HepG2 (cell line): ENCODE results near the gene ZCCHC10. TPM values are rescaled to one million over a fixed set of nuclear protein-coding genes. Genes with fewer than 3 reads are reported as not detected.

ENCODE experiments used
- ATAC-seq: fragments of 200-7000 bp; cut with Tn5 transposase; 3 replicates; pipeline ENCODE4 v1.9.1; 2020; ENCODE audit warnings: mild to moderate bottlenecking, moderate library complexity
- BruUV-seq: library from RNA; stranded (reverse); fragments of 400-500 nt; replicated peaks from 2 replicates; lab custom pipeline; 2021; lab: Mats Ljungman, UMichigan
- CTCF ChIA-PET: fragments of 300-600 bp; formaldehyde crosslinking; extraction: SDS; loops from one replicate; lab custom pipeline; 2021; ENCODE audit warnings: low total read pairs, inconsistent platforms, low intra/inter-chr PET ratio; lab: Yijun Ruan, JAX
- POLR2A ChIA-PET: fragments of 350-600 bp; sonication (Branson Sonifier 250); formaldehyde crosslinking; loops from one replicate; lab custom pipeline; 2020; ENCODE audit warnings: antibody characterized with exemption, inconsistent platforms; lab: Yijun Ruan, JAX
- DNase-seq: peaks from one replicate; pipeline ENCODE4 v3.0.0-alpha.2; 2015; ENCODE audit warnings: low spot score
- FAIRE-seq: peaks from 3 replicates; lab custom pipeline; 2011; peaks lifted over from hg19 to GRCh38; lab: Jason Lieb, UNC
- H2AFZ ChIP-seq: one replicate; pipeline ENCODE4 v1.6.1; 2011; ENCODE audit warnings: low read length, inconsistent platforms
- H3K27ac ChIP-seq: fragments of 300-600 bp; 3 replicates; pipeline ENCODE4 v1.8.0; 2011; ENCODE audit warnings: mixed run types, mild to moderate bottlenecking, mixed read lengths, low read length, inconsistent platforms; ENCODE audit not compliant: insufficient read depth; ENCODE audit errors: extremely low read length
- H3K27me3 ChIP-seq, 2 experiments: fragments of 200-600 bp in 1 of 2; 2 replicates in 1 of 2; 3 replicates in 1 of 2; pipeline versions ENCODE4 v1.6.0 to v1.8.0; 2011; ENCODE audit warnings: low read length in 2 of 2, mild to moderate bottlenecking in 2 of 2, moderate library complexity in 2 of 2, inconsistent platforms in 1 of 2; ENCODE audit not compliant: insufficient read depth in 2 of 2, control insufficient read depth in 1 of 2
- H3K36me3 ChIP-seq, 2 experiments: fragments of 200-600 bp in 1 of 2; replicated peaks in 1 of 2; 2 replicates in 1 of 2; 3 replicates in 1 of 2; pipeline versions ENCODE4 v1.5.1 to v1.8.0; 2011; ENCODE audit warnings: low read length in 2 of 2, inconsistent platforms in 1 of 2; ENCODE audit not compliant: insufficient read depth in 2 of 2, control insufficient read depth in 1 of 2
- H3K4me1 ChIP-seq: 2 replicates; pipeline ENCODE4 v1.5.1; 2012; ENCODE audit warnings: low read length, inconsistent platforms; ENCODE audit not compliant: insufficient read depth
- H3K4me2 ChIP-seq: 2 replicates; pipeline ENCODE4 v1.6.0; 2011; ENCODE audit warnings: low read depth, low read length, inconsistent platforms
- H3K4me3 ChIP-seq, 3 experiments: fragments of 200-600 bp in 1 of 3; sonication (generic), shearing (Covaris generic) in 1 of 3; replicated peaks in 1 of 3; 2 replicates each; pipeline ENCODE4 v1.5.1; 2011 to 2016; ENCODE audit warnings: low read length in 3 of 3, inconsistent platforms in 2 of 3, low read depth in 2 of 3, mild to moderate bottlenecking in 2 of 3, control low read depth in 1 of 3, mixed read lengths in 1 of 3; ENCODE audit not compliant: insufficient read depth in 1 of 3
- H3K79me2 ChIP-seq: one replicate; pipeline ENCODE4 v1.6.1; 2011; ENCODE audit warnings: low read length, inconsistent platforms; ENCODE audit not compliant: insufficient read depth
- H3K9ac ChIP-seq: 2 replicates; pipeline ENCODE4 v1.6.0; 2011; ENCODE audit warnings: mild to moderate bottlenecking, low read depth, low read length, inconsistent platforms; ENCODE audit not compliant: insufficient read depth
- H3K9me3 ChIP-seq: 2 replicates; pipeline ENCODE4 v1.5.1; 2012; ENCODE audit warnings: mild to moderate bottlenecking, low read length
- H4K20me1 ChIP-seq: 2 replicates; pipeline ENCODE4 v1.6.0; 2011; ENCODE audit warnings: inconsistent platforms, mild to moderate bottlenecking, low read length, moderate library complexity; ENCODE audit not compliant: insufficient read depth
- EZH2 ChIP-seq: conservative IDR thresholded peaks from 2 replicates; pipeline ENCODE4 v1.6.1; 2012; ENCODE audit warnings: mild to moderate bottlenecking, low read depth, low read length, moderate library complexity
- FOXA1 ChIP-seq, 2 experiments: fragments of 450-650 bp in 1 of 2; sonication (generic) in 1 of 2; formaldehyde crosslinking in 1 of 2; IDR thresholded peaks; 2 replicates each; pipeline versions ENCODE4 v1.4.0 to v1.6.1; 2016 to 2020; ENCODE audit warnings: missing genetic modification reagents in 1 of 2
- JDP2 ChIP-seq: sonication (generic); formaldehyde crosslinking; IDR thresholded peaks from 2 replicates; pipeline ENCODE4 v1.8.1; 2022; ENCODE audit warnings: missing genetic modification reagents, borderline replicate concordance
- NFIB ChIP-seq: sonication (generic); formaldehyde crosslinking; IDR thresholded peaks from 2 replicates; pipeline ENCODE4 v1.9.0; 2021; ENCODE audit warnings: missing genetic modification reagents, mild to moderate bottlenecking, borderline replicate concordance
- NKX3-1 ChIP-seq: sonication (generic); formaldehyde crosslinking; IDR thresholded peaks from 2 replicates; pipeline ENCODE4 v1.5.0; 2020; ENCODE audit warnings: missing genetic modification reagents
- POGK ChIP-seq: sonication (generic); formaldehyde crosslinking; conservative IDR thresholded peaks from 2 replicates; pipeline ENCODE4 v1.8.0; 2022; ENCODE audit warnings: mild to moderate bottlenecking, moderate library complexity, missing genetic modification reagents
- SETDB1 ChIP-seq: sonication (generic); formaldehyde crosslinking; IDR thresholded peaks from 2 replicates; pipeline ENCODE4 v1.5.1; 2020; ENCODE audit warnings: missing genetic modification reagents, mild to moderate bottlenecking, borderline replicate concordance
- SOX5 ChIP-seq: IDR thresholded peaks from 2 replicates; pipeline ENCODE4 v1.6.1; 2016; ENCODE audit warnings: borderline replicate concordance
- ZNF44 ChIP-seq: sonication (generic); formaldehyde crosslinking; IDR thresholded peaks from 2 replicates; pipeline ENCODE4 v1.5.1; 2020; ENCODE audit warnings: mild to moderate bottlenecking, missing genetic modification reagents
- ZNF503 ChIP-seq: sonication (generic); formaldehyde crosslinking; IDR thresholded peaks from 2 replicates; pipeline ENCODE4 v1.4.0; 2020; ENCODE audit warnings: missing genetic modification reagents
- ZNF546 ChIP-seq: sonication (generic); formaldehyde crosslinking; conservative IDR thresholded peaks from 2 replicates; pipeline ENCODE4 v1.8.1; 2023; ENCODE audit warnings: mild to moderate bottlenecking, missing genetic modification reagents
- ZNF710 ChIP-seq: sonication (generic); formaldehyde crosslinking; IDR thresholded peaks from 2 replicates; pipeline ENCODE4 v1.5.0; 2020; ENCODE audit warnings: mild to moderate bottlenecking, missing genetic modification reagents, borderline replicate concordance
- ZNF724P ChIP-seq: sonication (generic); formaldehyde crosslinking; IDR thresholded peaks from 2 replicates; pipeline ENCODE4 v1.8.0; 2022; ENCODE audit warnings: missing genetic modification reagents, borderline replicate concordance
- ZNF816 ChIP-seq: sonication (generic); formaldehyde crosslinking; IDR thresholded peaks from 2 replicates; pipeline ENCODE4 v1.8.0; 2022; ENCODE audit warnings: missing genetic modification reagents, mild to moderate bottlenecking, borderline replicate concordance
- ZSCAN5A ChIP-seq: sonication (generic); formaldehyde crosslinking; IDR thresholded peaks from 2 replicates; pipeline ENCODE4 v1.8.0; 2022; ENCODE audit warnings: mild to moderate bottlenecking, missing genetic modification reagents, borderline replicate concordance
- WGBS: methylation state at CpG from one replicate; pipeline ENCODE4 v1.1.6; 2017; ENCODE audit warnings: low lambda C conversion rate; 5-methylcytosine and 5-hydroxymethylcytosine counted together
- in situ Hi-C: cut with HindIII; loops from 2 replicates; pipeline ENCODE4 v1.10.0; 2017; ENCODE audit warnings: low pct_unique_long_range_greater_than_20kb; ENCODE audit not compliant: extremely low pct_ligation_motif_present
- intact Hi-C: fragments of 100-400 bp; cut with micrococcal nuclease; formaldehyde crosslinking; loops from one replicate; pipeline ENCODE4 v1.10.0; 2022; ENCODE audit not compliant: unreplicated experiment
- polyA plus RNA-seq, 8 experiments: library from polyadenylated mRNA; depleted of rRNA in 3 of 8; stranded (reverse) in 7 of 8; unstranded in 1 of 8; fragments of >200 nt; fragmentation: Illumina TruSeq in 4 of 8; extraction: Trizol in 4 of 8; gene quantifications; 2 replicates each; pipeline versions ENCODE4 v1.2.1 to v1.2.3, GENCODE V29; 2011 to 2016; ENCODE audit warnings: low read depth in 4 of 8, missing spikeins in 1 of 8, mixed read lengths in 1 of 8; ENCODE audit not compliant: insufficient read depth in 1 of 8
- total RNA-seq, 5 experiments: library from RNA; depleted of rRNA; stranded (reverse); fragments of >200 nt; fragmentation: Illumina TruSeq; extraction: Trizol; gene quantifications; 2 replicates each; pipeline ENCODE4 v1.2.3, GENCODE V29; 2016; ENCODE audit warnings: low read depth in 1 of 5

Gene ZCCHC10
- total and polyA plus RNA-seq, 2 of the 13 experiments (the other 11 are each of a cell fraction or from before 2014, with no cell fraction given), result 40.7 to 48.2 TPM

GRCh38 chr5:133049726-133050048 lies 23.3 kb upstream of the ZCCHC10 start:
- Histone ChIP-seq H3K9ac (peak overlapping the region; percentile 49), H3K27ac (peak overlapping the region; percentile 100), H4K20me1 (peaks cover 12% of the 10 kb centered on the region), H3K9me3 (no peaks in the 10 kb centered on the region), H3K4me2 (peak overlapping the region; percentile 78), H2AFZ (no peak overlapping the region), H3K27me3 (no peaks in the 10 kb centered on the region; a peak in 1 of 5 replicates), H3K4me1 (peaks cover 48% of the 10 kb centered on the region), H3K36me3 (no peaks in the 10 kb centered on the region), H3K79me2 (peaks cover 39% of the 10 kb centered on the region), H3K4me3 (peak overlapping the region in 1 of 3 experiments; percentile 94; a peak in 1 of 6 replicates)
- FAIRE-seq, result peak; percentile 84
- WGBS, result 0% methylated on average over 1 of the region's 1 CpG
- ChIA-PET CTCF (no interaction called here), POLR2A (interaction anchor here (1.2 to 5.9 kb wide), 8 partner anchors 13 to 211 kb away, joined by 3 to 116 read pairs (median 8); partner anchors contain the start of genes AFF4 and ZCCHC10)
- in situ Hi-C loops (loop anchor here (5.0 kb wide), 1 partner anchor 87 kb away; the partner anchor contains the start of gene AFF4), intact Hi-C loops (loop anchor here (2.0 to 5.0 kb wide), 2 partner anchors 32 to 87 kb away; partner anchors contain the start of gene AFF4)
- DNase-seq, result peak; percentile 93
- peak; percentile 42 for ATAC-seq
- BruUV-seq, result no TSS peak
- TF ChIP-seq ZNF724P (CRISPR knock-in tag) (no peak), ZNF44 (CRISPR knock-in tag) (no peak), NKX3-1 (CRISPR knock-in tag) (no peak; the same call in 1 of the 2 replicates), SETDB1 (CRISPR knock-in tag) (no peak), ZNF503 (CRISPR knock-in tag) (peak; percentile 88), NFIB (CRISPR knock-in tag) (no peak), SOX5 (CRISPR knock-in tag) (peak; percentile 90; the same call in 1 of the 2 replicates), POGK (no peak), ZNF710 (CRISPR knock-in tag) (peak; percentile 77; the same call in 1 of the 2 replicates), FOXA1 (IDR thresholded peaks at IDR 0.05) (peak; percentile 92), FOXA1 (CRISPR knock-in tag; IDR thresholded peaks at IDR 0.05) (peak; percentile 97), EZH2 (no peak), ZSCAN5A (CRISPR knock-in tag) (peak; percentile 20; the same call in 1 of the 2 replicates), ZNF546 (no peak), ZNF816 (CRISPR knock-in tag) (no peak), JDP2 (CRISPR knock-in tag) (no peak)
